Lower leg skin (tissue), 4 donors: Measurements from ENCODE around the gene NCS1. TPM values are rescaled to one million over a fixed set of nuclear protein-coding genes. Genes with fewer than 3 reads are reported as not detected.

Source experiments
- DNase-seq, 2 donors: peaks; one replicate each; pipeline ENCODE4 v3.0.0-alpha.2; 2019; ENCODE audit warnings: low spot score in 2 of 2
- H3K4me3 ChIP-seq: fragments of 200-600 bp; sonication (generic); 2 replicates; pipeline ENCODE4 v1.5.1; 2017; ENCODE audit warnings: mild to moderate bottlenecking, low read depth; ENCODE audit not compliant: poor library complexity, severe bottlenecking
- POLR2A ChIP-seq, 2 donors: fragments of 450-650 bp; IDR thresholded peaks; one replicate each; pipeline ENCODE4 v1.6.1; 2016 to 2017; ENCODE audit warnings: antibody characterized with exemption in 2 of 2, mild to moderate bottlenecking in 1 of 2, moderate library complexity in 1 of 2
- WGBS, 2 donors: methylation state at CpG; one replicate each; pipeline ENCODE4 v1.1.5; 2018; 5-methylcytosine and 5-hydroxymethylcytosine counted together
- intact Hi-C: fragments of 100-400 bp; cut with DNase I; formaldehyde crosslinking; loops from one replicate; pipeline ENCODE4 v1.15.0; 2023; ENCODE audit warnings: low total_unique reads
- total RNA-seq, 4 donors: library from RNA; depleted of rRNA; stranded (reverse); fragments of >200 nt; gene quantifications; one replicate each; pipeline ENCODE4 v1.1.0, GENCODE V29; 2016
- TF ChIP-seq, protein P1 (sequence below), 3 donors: fragments of 450-650 bp; IDR thresholded peaks; one replicate each; pipeline ENCODE4 v1.5.1; 2016; ENCODE audit warnings: antibody characterized with exemption in 3 of 3, mild to moderate bottlenecking in 3 of 3, moderate library complexity in 2 of 3

NCS1 gene
- total RNA-seq, 4 donors from 2014 or later = 14.4 to 25.2 (median 20.7) TPM

DNA sequence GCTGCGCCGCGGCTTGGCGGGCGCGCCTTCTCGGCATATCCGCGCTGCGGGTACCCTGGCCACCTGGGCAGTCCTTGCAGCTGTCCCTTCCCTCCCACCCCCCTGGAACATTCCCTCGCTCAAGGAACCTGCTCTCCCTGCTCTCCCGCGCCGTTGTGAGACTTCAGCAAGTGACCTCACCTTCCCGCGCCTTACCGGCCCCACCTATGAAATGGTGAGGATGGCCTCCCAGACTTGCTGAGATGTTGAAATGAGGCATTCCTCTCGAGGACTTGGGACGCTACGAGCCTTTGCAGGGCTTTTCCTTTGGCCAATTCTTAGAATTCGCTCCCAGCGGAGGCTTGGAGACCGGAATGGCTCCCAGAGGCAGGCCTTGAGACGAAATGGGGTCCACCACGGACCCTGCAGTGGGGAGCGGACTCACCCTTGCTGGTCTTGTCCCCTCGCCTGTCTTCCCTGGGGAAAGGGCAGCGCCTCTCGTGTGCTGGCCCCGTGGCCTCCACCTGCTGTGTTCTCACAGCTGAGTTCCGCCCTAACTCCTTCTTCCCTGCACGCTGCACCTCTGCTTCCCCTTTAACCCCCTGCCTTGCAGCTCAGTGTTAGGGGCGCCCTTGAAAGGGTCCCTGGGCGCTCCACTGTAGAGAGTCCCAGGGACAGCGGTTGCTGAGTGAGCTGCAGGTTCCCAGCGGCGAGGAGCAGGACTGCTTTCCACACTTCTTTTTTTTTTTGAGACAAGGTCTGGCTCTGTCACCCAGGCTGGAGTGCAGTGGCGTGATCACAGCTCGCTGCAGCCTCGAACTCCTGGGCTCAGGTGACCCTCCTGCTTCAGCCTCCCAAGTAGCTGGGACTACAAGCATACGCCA lies 94.3 kb downstream of the NCS1 start:
- intact Hi-C loops = no loop called here
- 41 to 48% methylated on average over 31 to 40 of the region's 41 CpGs for WGBS, 2 donors
- no peak overlapping the region for H3K4me3 ChIP-seq
- peak in 1 of 2 donors; percentile 72 for DNase-seq
- TF ChIP-seq, protein P1, sequence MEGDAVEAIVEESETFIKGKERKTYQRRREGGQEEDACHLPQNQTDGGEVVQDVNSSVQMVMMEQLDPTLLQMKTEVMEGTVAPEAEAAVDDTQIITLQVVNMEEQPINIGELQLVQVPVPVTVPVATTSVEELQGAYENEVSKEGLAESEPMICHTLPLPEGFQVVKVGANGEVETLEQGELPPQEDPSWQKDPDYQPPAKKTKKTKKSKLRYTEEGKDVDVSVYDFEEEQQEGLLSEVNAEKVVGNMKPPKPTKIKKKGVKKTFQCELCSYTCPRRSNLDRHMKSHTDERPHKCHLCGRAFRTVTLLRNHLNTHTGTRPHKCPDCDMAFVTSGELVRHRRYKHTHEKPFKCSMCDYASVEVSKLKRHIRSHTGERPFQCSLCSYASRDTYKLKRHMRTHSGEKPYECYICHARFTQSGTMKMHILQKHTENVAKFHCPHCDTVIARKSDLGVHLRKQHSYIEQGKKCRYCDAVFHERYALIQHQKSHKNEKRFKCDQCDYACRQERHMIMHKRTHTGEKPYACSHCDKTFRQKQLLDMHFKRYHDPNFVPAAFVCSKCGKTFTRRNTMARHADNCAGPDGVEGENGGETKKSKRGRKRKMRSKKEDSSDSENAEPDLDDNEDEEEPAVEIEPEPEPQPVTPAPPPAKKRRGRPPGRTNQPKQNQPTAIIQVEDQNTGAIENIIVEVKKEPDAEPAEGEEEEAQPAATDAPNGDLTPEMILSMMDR (IDR thresholded peaks at IDR 0.05) = no peak
- TF ChIP-seq POLR2A (IDR thresholded peaks at IDR 0.05) = no peak

- intact Hi-C loops = no loop called here
- WGBS, 2 donors = 89% methylated on average over 5 of the region's 5 CpGs
- no peak overlapping the region for H3K4me3 ChIP-seq
- no peak for TF ChIP-seq POLR2A (IDR thresholded peaks at IDR 0.05)
- TF ChIP-seq, protein P1 (IDR thresholded peaks at IDR 0.05) = no peak
- peak in 1 of 2 donors; percentile 74 for DNase-seq
Measured at GRCh38 chr9:130267930-130268329, 95.7 kb downstream of the NCS1 start.

DNA sequence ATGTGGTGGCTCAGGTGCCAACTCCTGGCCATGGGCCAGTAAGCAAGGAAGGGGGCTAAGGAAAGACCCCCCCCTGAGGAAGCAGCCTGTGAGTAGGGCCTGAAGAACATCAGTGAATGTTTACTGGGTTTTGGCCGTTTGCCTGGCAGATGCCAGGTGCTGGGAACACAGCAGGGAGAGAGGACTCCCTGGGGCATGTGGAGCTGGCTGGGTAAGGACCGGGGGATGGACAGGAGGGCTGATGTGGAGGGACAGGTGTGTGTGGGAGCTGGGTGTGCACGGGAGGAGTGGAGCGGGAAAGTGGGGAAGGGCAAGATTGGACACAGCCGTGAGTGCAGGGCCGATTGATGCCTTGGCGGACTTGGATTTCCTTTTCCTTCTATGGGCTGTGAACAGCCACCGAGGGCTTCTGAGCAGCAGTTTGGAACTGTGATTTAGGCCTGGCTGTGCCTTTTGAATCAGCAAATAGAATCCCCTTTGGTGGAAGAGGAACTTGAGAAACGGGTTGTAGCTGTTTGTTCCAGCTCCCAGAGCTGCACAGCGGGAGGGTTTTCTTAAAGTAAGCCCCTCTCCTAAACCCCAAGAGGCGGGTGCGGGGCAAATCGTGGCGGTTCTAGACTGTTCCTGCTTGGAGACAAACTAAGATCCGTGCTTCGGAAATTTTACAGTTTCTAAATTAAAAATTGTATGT lies 96.5 kb downstream of the NCS1 start:
- no peak for TF ChIP-seq POLR2A (IDR thresholded peaks at IDR 0.05)
- TF ChIP-seq, protein P1 (IDR thresholded peaks at IDR 0.05) = no peak
- 38 to 41% methylated on average over 16 of the region's 16 CpGs for WGBS, 2 donors
- H3K4me3 ChIP-seq = no peak overlapping the region
- peak in 1 of 2 donors; percentile 83 for DNase-seq
- intact Hi-C loops = no loop called here

DNA sequence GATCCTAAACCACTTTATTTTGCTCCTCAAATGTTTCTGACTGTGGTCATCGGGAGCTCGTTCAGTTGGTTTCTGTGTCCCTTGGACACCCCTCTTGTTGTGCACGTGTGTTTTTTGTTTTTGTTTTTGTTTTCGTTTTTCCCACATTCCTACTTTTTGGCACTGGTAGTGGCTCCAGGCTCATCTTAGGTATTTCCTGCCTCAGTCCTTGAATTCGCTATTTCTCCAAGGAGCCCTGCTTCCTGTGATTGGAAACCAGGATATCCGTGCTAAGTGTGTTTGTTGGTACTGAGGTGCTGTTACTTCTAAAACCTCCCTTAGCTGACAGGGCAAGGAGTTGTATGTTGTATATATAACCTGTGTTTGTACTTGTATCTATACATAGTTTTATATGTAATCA lies 99.3 kb downstream of the NCS1 start:
- no peak overlapping the region for H3K4me3 ChIP-seq
- intact Hi-C loops = no loop called here
- DNase-seq = no peak
- no peak for TF ChIP-seq POLR2A (IDR thresholded peaks at IDR 0.05)
- TF ChIP-seq, protein P1 (IDR thresholded peaks at IDR 0.05) = no peak
- 63 to 74% methylated on average over 6 of the region's 6 CpGs for WGBS, 2 donors

DNA sequence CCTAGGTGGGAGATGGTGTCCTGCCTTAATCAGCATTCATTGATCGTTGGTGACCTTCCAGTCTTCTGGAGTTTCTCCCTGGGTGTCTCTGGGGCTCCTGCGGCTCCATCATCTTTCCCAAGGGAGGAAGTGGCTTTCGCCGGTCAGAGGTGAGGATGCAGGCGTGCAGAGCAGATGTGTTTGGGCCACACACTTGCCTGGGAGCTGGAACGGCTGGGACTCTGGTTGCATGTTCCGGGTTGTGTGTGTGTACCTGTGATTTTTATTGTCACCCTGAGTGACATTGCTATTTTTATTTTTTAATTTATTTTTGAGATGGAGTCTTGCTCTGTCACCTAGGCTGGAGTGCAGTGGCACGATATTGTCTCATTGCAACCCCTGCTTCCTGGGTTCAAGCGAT lies 103.0 kb downstream of the NCS1 start:
- intact Hi-C loops = no loop called here
- DNase-seq = peak in 1 of 2 donors; percentile 49
- TF ChIP-seq, protein P1 (IDR thresholded peaks at IDR 0.05) = no peak
- TF ChIP-seq POLR2A (IDR thresholded peaks at IDR 0.05) = no peak
- no peak overlapping the region for H3K4me3 ChIP-seq
- 79 to 88% methylated on average over 9 of the region's 9 CpGs for WGBS, 2 donors
